ENCODE results near the gene ZNF511.

ZNF511 gene

GRCh38 chr10:133274751-133275683, 33.7 kb upstream of the ZNF511 start:
- DNase-seq = peak; percentile 85 to 90

GRCh38 chr10:133275684-133276092, 33.0 kb upstream of the ZNF511 start:
- peak; percentile 65 to 66 for DNase-seq

DNA sequence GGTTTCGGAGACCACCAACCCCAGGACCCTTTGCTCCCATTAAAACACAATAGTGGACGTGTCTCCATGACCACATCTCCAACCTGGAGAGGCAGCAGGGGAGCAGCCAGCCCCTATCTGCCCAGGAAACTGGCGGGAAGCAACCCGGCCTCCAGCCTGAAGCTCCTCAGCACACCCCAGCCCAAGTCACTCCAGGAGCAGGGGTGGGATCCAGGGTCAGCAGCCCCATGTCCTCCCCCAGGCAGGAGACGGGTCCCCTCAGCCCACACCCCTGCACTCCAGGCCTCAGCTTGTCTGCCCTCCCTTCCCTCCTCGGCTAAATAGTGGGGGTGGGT, 32.6 kb upstream of the ZNF511 start:
- no peak for DNase-seq

DNA sequence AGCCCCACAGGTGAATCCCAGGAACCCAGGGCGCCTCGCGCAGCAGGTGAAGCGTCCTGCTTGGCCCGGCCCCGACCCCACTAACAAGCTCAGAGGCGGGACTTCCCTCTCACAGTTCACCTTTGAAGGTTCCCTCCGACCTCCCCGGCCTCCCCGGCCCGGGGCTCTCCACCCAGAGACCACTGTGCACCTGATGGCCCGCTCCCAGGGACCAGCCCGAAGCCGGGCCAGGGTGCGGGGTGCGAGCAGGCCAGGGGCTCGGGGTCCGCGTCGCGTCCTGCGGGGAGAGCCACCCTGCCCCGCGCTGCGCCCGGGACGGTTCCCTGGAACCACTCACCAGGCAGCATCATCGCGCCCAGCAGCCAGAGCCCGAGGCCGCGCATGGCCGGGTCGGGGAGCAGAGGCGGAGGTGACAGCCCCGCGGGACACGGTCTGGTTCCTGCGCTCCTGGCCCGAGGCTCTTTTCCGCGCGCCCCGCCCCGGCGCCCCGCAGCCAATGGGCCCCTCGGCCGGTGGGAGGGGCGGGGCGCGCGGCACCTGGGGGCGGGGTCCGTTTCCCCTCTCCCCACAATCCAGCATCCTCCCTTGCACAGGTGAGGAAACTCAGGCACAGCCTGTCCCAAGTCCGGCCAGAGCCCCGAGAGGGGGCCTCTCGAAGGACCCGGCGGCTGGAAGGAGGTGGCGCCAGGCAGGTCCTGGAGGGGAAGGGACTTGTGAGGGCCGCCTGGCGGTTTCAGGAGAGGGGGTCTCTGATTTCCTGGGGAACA, 32.1 kb upstream of the ZNF511 start, which contains the start of gene ADAM8:
Gene ADAM8 (minus strand): TSS at position 434 of the 767 bp plus-strand sequence. CDS start 51 bp downstream, at position 383.
- peak; percentile 67 to 79 for DNase-seq

- DNase-seq = no peak
These were observed 31.3 kb upstream of the ZNF511 start for GRCh38 chr10:133277277-133277992.

DNA sequence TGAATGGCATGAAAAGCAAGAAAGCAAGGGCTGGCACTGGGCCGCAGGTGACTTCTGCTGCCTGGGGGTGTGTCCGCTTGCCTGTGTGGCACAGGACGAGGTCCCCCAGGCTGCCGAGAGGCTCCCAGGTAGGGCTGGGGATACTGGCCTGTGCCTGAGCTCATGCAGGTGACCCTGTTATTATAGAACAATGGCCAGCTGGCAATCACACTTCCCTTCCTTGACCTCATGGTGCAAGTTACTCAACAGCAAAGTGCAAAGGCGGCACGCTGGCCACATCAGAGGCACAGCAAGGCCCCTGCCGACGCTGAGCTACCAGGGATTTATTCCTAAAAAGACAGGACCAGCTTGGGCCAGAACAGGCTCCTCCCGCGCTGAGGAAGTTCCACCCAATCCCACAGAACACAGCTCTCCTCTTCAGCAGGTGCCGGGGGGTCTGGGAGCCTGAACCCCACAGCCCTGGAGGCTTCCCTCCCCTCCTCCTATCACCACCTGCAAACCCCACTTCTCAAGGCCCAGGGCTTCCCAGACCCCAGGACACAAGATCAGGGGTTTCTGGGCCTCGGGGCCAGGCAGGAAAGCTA, 30.6 kb upstream of the ZNF511 start:
- no peak for DNase-seq

DNA sequence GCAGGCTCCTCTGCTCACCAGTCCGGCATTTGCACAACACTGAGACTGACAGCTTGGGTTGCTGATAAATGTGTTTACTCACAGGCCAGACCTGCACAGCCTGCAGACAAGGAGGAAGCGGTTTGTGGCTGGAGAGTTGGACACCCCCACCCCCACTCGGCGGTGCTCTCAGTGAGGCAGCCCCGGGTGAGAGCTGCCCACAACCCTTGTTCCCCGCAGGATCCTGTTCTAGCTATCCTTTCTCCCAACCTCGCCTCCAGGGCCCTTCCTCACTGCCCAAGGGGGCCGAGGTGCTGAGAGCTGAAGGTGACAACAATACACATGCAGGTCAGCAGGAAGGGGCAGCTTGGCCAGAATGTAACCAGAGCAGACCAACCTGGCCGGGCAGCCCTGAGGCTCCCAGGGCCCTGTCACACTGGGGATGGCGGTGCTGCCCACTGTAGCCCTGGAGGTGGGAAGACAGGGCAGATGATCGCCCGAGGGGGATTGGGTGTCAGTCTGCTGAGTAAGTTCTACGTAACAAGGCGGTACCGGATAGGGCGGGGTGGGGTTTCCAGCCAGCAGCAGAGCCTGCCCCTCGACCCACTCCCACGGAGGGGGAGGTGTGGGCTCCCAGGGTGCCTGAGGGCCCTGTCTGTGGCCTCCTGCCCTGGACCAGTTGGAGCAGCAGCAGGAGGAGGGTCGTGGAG, 30.0 kb upstream of the ZNF511 start:
- DNase-seq = peak; percentile 83 to 84

- no peak for DNase-seq
These were observed 29.1 kb upstream of the ZNF511 start for GRCh38 chr10:133279326-133280226.

DNA sequence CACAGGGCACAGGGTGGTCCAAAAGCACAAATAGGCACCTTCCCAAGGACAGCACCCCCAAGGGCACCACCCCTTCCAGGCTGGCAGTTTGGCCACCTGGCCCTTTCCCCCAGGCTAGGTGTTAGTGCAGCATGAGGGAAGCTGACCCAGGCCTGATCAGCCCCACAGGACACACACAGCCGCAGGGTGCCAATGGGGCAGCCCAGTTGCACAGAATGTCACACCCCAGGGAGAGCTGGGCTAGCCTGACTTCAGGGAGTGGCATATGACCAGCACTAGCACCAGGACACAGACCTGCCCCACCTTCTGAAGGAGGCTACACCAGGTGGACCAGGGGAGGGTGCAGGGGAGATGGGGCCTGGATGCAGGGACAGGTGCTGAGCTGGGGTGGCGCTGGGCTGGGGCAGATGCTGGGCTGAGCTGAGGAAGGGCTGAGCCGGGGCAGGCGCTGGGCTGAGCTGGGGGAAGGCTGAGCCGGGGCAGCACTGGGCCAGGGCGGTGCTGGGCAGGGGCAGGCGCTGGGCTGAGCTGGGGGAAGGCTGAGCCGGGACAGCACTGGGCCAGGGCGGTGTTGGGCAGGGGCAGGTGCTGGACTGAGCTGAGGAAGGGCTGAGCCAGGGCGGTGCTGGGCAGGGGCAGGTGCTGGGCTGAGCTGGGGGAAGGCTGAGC, 28.2 kb upstream of the ZNF511 start:
- no peak for DNase-seq

GRCh38 chr10:133281084-133281483, 27.6 kb upstream of the ZNF511 start:
- DNase-seq = no peak

DNA sequence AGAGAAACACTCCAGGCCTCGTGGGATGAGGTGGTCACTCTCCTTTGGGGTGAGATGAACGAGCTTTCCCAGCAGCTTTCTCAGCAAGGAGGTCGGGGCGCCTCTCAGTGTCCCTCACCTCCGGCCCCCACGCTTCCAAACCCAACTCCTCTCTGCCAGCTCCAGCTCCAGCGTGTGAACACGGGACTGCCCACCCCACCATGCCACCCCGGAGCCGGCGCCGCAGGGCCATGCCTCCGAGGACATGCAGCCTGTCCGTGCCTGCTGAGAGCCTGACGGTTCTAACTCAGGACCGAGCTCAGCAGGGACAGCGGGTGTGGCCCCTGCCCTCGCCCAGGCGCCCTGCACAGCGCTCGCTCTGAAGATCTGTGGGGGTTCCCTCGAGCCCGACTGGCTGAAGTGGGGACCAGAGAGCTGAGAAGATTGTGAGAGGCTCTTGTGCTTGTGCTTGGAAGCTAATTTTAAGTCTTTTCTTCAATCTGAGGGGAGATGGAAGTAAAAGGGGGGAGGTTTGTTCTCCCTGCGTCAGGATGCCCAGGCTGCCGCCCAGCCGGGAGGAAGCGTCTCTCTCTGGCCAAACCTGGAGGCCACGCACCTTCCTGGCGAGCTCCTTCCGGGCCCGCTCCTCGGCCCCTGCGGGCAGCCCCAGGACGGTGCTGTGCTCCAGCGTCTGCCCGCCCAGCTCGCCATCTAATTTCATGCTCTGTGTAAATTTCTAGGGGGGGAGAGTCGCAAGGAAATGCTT, 26.9 kb upstream of the ZNF511 start:
- no peak for DNase-seq

- no peak for DNase-seq
These were observed 25.8 kb upstream of the ZNF511 start for GRCh38 chr10:133282846-133283390.

DNA sequence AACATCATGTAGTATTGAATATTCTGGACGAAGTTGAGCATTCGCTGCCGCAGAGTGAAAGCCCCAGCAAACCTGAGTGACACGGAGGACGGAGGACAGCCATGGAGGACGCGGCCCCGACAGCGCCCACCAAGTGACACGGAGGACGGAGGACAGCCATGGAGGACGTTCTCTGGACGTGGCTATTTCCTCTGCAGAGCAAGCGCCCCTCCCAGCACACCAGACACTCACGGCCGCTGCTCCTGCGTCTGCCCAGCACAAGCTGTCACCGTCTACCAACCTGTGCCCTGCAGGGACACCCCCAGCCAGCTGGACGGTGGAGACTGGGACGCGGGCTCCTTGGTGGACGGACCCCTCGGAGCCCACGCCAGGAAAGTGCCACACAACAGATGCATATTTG, 24.8 kb upstream of the ZNF511 start:
- no peak for DNase-seq

- no peak for DNase-seq
These were observed 23.5 kb upstream of the ZNF511 start for GRCh38 chr10:133285217-133285616.

DNA sequence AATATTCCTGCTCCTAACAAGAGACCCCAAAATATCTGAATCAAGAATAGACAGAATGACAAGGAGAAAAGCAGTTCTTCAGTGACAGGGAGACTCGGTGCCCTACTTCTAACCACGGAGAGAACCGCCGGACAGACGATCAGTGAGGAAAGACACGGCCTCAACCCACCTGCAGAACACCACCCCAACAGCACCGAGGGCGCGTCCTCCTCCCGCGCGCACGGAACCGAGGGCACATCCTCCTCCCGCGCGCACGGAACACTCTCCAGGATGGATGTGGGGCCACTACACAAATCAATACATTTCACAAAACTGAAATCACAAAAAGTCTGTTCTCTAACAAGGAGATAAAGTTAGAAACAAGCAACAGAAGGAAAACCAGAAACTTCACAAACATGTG, 22.3 kb upstream of the ZNF511 start:
- DNase-seq = no peak

GRCh38 chr10:133287832-133288500, 20.7 kb upstream of the ZNF511 start:
- no peak for DNase-seq

- DNase-seq = no peak
These were observed 19.0 kb upstream of the ZNF511 start for GRCh38 chr10:133289761-133290160.

DNA sequence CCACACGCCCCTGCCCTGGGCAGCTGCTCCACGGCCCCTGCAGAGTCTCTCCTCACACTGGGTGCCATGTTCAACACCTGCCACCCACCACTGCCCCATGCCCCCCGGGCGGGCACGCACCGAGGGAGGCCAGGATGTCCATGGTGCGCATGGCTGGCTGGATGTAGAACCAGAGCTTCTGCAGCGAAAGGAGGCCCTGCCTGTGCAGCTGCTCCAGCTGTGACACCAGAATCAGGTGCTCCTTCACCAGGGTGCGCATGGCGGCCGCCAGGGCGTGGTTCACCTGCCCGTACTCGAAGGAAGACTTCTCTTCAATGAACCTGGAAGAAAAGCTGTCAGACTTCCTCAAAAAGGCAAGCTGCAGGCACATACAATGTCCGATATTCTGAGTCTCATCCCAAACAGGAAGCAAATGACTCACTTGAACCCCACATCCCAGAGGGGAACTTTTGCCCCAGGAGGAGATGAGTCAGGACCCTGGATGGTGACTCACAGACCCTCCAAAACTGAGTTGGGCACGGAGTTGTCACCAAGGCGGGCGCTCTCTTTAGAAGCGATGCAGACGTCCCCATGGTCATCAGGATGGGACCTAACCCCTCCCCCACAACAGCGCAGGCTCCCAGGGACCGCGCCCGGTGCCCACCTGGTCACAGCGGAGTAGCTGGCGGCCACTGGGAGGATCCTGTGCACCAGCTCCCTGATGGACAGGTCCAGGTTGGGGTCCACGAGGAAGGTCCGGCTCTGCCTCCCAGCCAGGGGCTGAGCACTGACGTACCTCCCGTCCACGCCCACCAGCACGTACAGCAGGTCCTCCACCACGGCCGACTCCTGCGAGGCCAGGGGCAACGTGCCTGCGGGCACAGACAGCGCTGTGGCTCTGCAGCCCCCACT, 15.6 kb upstream of the ZNF511 start:
- peak in 1 of 2 donors; percentile 69 for DNase-seq

Measured in CD4-positive, alpha-beta T cell treated with Interferon alpha-2 for 1 hour (primary cell).